Measurements from ENCODE around the gene MYOCOS.

Gene MYOCOS

DNA sequence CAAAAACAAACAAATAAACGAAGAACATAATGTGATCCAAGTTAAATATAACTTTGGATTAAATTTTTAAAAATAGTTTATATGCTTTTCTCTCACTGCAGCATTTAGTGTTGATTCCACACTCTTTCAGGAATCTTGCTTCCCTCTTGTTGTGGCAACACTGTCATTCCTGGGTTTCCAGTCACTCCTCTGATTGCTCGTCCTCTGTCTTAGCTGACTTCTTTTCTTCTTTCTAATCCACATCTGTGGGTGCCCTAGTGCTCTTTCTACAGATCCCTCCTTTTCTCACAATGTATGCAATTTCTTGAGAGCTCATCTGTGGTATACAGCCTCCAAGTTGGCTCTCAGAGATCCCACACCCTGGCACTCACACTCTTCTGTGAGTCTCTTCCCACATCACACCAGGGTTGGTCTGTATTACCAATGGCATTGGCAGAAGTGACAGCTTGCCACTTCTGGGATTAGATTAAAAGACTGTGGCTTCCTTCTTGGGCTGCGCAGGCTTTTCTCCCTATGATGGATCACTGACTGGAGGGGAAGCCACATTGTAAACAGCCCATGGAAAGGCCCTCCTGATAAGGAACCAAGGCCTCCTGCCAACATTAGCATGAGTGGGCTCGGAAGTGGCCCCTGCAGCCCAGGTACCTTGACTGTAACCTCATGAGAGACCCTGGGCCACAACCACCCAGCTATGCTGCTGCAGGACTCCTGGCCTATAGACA lies 42.0 kb downstream of the MYOCOS start:
- no peak for DNase-seq

DNA sequence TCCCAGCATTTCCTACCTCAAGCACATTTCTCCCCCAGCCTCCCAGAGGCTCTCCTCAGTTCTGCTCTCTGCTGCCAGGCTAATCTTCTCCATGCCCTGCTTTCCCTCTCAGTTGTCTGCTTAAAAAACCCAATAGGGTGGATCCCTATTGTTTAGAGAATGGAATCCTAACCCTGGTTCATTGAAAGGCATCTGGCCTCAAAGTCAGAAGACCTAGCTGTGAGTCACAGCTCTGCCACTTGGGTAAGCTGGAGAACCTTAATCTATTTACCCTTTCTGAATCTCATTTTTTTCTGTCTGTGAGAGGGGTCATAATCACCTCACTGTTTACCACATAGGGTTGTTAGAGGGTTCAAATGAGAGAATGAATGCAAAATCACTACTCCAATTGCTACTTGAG lies 42.9 kb downstream of the MYOCOS start:
- no peak for DNase-seq

DNA sequence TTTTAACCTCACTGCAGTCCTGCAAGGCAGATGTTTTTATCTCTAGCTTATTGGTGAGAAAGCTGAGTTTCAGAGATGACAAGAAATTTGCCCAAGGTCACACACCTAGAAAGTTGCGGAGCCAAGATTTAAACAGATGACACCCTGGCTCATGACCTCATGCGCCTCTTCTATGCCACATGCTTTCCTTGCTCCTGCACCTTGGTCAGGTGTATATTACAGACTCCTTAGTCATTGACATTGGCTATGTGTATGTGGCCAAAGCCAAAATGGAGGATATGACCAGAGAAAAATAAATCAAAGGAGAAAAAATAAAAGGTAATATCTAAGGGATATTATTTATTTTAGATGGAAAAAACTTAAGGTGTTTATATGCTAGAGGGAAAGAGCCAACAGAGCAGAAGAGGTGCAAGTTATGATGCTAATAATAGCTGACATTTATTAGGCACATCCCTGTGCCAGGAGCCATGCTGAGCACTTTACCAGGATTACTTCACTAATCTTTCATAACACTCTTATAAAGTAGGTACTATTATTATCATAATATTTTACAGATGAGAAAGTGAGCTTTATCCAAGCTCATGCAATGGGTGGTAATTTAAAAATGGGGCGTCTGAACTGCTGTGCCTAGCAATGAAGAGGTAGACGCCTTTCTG lies 44.2 kb downstream of the MYOCOS start:
- DNase-seq = no peak

DNA sequence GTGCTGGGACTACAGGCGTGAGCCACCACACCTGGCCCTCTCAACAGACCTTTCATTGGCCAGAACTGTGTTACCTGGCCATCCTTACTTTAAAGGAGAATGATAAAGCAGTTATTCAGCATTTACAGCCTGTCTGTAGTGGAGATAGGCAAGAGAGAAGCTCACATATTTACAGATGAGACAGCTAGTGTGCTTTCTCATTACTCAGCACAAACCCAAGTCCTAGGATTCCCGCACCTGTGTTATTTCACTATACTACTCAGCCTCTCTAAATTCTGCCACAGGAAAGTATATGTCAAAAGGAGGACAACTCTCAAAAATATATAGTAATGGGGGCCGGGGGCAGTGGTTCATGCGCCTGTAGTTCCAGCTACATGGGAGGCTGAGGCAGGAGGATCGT lies 46.3 kb downstream of the MYOCOS start:
- no peak for DNase-seq

DNA sequence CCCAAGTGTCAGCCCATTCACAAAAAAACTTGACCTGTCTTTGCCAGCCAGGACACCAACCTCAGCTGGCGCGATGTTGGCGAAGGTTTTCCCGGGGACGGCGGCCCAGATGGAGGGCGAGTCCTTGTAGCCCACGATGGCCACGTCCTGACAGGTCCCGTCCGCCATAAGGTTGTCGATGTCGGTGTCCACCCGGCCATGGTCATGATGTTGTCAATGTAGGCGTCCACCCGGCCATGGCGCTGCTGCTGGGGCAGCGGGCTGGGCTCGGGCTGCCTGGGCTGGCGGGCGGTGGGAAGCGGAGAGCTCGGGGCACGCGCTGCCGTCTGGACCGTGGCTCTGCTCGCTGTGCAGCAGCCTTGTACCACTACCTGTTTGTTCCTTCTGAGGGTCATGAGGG lies 48.7 kb downstream of the MYOCOS start:
- no peak for DNase-seq

DNA sequence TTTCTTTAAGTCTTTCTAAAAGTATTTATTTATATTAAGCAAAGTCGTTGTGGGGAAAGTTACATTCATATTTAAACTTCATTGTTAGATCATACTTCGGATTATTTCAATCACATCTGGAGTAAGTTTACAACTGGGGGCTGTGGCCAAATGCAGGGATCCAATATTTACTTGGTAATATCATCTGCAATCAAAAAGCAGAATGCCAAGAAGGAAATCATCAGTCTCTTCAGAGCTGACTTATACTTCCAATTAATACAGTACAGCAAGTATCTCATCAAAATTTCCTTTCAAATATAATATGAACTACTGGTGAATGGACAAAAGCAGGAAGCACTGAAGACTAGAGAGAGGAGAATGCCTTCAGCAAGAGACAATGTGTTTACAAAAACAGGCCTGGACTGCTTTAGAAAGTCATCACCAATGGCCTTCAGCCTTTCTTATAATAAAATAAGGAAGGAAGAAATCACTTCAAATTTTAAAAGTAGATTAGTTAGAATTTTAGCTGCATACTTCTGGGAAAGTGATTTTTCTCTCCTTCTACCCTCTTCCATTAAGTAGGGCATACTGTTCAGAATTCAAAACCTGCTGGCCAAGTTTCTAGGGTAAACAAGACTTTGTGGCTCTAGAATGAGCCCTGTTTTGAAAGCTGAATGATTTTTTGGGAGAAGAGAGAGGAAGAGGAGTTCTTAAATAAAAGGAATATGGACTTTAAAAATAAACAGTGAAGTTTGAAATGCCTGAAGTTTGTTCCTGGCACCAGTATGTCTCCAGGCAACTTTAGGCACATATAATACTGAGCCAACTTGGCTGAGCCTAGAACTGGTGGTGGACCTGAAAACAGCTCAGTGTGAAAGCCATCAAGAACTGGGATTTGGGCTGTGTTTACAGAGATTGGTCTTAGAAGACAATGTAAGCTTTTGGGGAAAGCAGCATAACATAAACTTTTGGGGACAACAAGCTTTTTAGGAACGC lies 52.7 kb downstream of the MYOCOS start:
- no peak for DNase-seq

All from left hindlimb (tissue), 1 donor.